Left renal pelvis (tissue), 4 donors: ENCODE measurements around the gene SNN. TPM values are rescaled to one million over a fixed set of nuclear protein-coding genes. Genes with fewer than 3 reads are reported as not detected.

Experiments used
- DNase-seq, 4 donors: peaks; one replicate each; pipeline ENCODE4 v3.0.0-alpha.2; 2013; ENCODE audit warnings: low read depth in 4 of 4, low spot score in 3 of 4
- polyA plus RNA-seq, 4 donors: library from polyadenylated mRNA; unstranded; fragments of 120-200 nt; gene quantifications; one replicate each; pipeline ENCODE4 v1.2.1, GENCODE V29; 2013; ENCODE audit not compliant: insufficient read length in 4 of 4

Gene SNN
- polyA plus RNA-seq: 10 to 100 TPM; 32.8 to 36.5 (median 33.9) TPM

- DNase-seq: peak in 3 of 4 donors; percentile 72 to 80 (median 77)
Observed at GRCh38 chr16:11667824-11668622, at the start of gene SNN. Gene SNN (plus strand): TSS chr16:11668455. CDS start chr16:11676060, 7,605 bp downstream.

- DNase-seq: no peak
Observed at GRCh38 chr16:11619327-11619851, 48.9 kb upstream of the SNN start.

- DNase-seq: no peak
Observed at GRCh38 chr16:11620243-11621003, 47.8 kb upstream of the SNN start.

GRCh38 chr16:11621539-11621919 is 46.7 kb upstream of the SNN start:
- DNase-seq: no peak

GRCh38 chr16:11621920-11622651 is 46.2 kb upstream of the SNN start:
- no peak for DNase-seq

- DNase-seq: no peak
Observed at GRCh38 chr16:11624205-11624604, 44.0 kb upstream of the SNN start.

GRCh38 chr16:11624636-11625607 is 43.3 kb upstream of the SNN start:
- no peak for DNase-seq

- DNase-seq: no peak
Observed at GRCh38 chr16:11625769-11626168, 42.5 kb upstream of the SNN start.

- DNase-seq: no peak
Observed at GRCh38 chr16:11626657-11627291, 41.5 kb upstream of the SNN start.

- DNase-seq: no peak
Observed at GRCh38 chr16:11627292-11627663, 41.0 kb upstream of the SNN start.

GRCh38 chr16:11627822-11628457 is 40.3 kb upstream of the SNN start:
- DNase-seq: no peak

GRCh38 chr16:11629071-11630030 is 38.9 kb upstream of the SNN start:
- DNase-seq: no peak

- no peak for DNase-seq
Observed at GRCh38 chr16:11630046-11630767, 38.0 kb upstream of the SNN start.

GRCh38 chr16:11630768-11631056 is 37.5 kb upstream of the SNN start:
- DNase-seq: no peak

- no peak for DNase-seq
Observed at GRCh38 chr16:11631214-11631613, 37.0 kb upstream of the SNN start.

- no peak for DNase-seq
Observed at GRCh38 chr16:11632455-11632939, 35.8 kb upstream of the SNN start.

- DNase-seq: no peak
Observed at GRCh38 chr16:11633113-11633512, 35.1 kb upstream of the SNN start.
